ENCODE data around the gene TXNRD1.
A peak's percentile ranks its signal among the peaks of the same experiment; 100 is the strongest.
"Not testable (repeated sequence)": the region's sequence is repeated elsewhere in the genome, so short reads cannot be mapped to it uniquely, and the experiment has no call there.

Gene TXNRD1

DNA sequence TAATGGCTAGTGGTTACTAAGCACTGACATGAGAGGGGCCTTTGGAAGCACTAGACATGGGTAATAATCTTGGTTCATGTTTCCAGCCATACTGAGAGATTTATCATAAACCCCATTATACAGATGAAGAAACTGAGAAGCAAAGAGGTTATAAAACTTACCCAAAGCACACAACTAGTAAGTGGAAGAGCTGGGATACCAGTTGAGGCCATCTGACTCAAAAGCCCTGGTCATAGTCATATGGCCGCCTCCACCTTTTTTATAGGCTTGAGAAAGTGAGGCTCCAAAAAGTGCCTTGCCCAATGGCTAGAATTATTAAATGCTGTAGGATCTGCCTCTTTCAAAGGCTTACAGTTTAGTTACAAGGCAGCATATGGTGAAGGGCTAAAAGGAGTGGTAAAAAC is 944 bp downstream of the TXNRD1 start:
- H3K9me3 ChIP-seq, result no peaks in the 10 kb centered on the region
- TF ChIP-seq Cebpa-rat (IDR thresholded peaks at IDR 0.05), result no peak
- no peak overlapping the region for H3K27ac ChIP-seq
- H3K4me1 ChIP-seq, result peaks cover 29% of the 10 kb centered on the region
- no peaks in the 10 kb centered on the region for H4K20me1 ChIP-seq
- H3K4me2 ChIP-seq, result peak overlapping the region; percentile 87; the same call in 1 of the 2 replicates
- peak overlapping the region; percentile 68; the same call in 1 of the 2 replicates for H3K4me3 ChIP-seq
- H3K9ac ChIP-seq, result no peak overlapping the region
- peaks cover 10% of the 10 kb centered on the region for H3K27me3 ChIP-seq
- no peaks in the 10 kb centered on the region for H3K36me3 ChIP-seq

DNA sequence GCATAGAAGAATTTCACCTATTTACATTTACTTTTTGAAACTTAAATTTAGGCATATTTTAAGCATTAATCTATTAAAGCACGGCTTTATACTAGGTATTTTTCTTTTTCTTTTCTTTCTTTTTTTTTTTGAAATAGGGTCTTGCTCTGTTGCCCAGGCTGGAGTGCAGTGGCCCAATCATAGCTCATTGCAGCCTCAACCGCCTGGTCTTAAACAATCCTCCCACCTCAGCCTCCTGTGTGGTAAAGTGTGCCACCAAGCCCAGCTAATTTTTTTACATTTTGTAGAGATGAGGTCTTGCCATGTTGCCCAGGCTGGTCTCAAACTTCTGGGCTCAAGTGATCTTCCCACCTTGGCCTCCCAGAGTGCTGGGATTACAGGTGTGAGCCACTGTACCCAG is 2.9 kb downstream of the TXNRD1 start:
- H3K9me3 ChIP-seq, H4K20me1 ChIP-seq, H3K36me3 ChIP-seq, H3K4me3 ChIP-seq, H3K9ac ChIP-seq, H3K27me3 ChIP-seq, H3K27ac ChIP-seq, H3K4me2 ChIP-seq: not testable (repeated sequence)
- peaks cover 34% of the 10 kb centered on the region for H3K4me1 ChIP-seq

GRCh38 chr12:104218935-104219334 is 3.4 kb downstream of the TXNRD1 start:
- Histone ChIP-seq H3K9me3 (no peaks in the 10 kb centered on the region), H3K9ac (no peak overlapping the region), H3K4me3 (no peak overlapping the region), H4K20me1 (no peaks in the 10 kb centered on the region), H3K36me3 (no peaks in the 10 kb centered on the region), H3K4me1 (peaks cover 38% of the 10 kb centered on the region), H3K27me3 (peaks cover 10% of the 10 kb centered on the region), H3K4me2 (peak overlapping the region; percentile 43; the same call in 1 of the 2 replicates), H3K27ac (no peak overlapping the region)
- no peak for TF ChIP-seq Cebpa-rat (IDR thresholded peaks at IDR 0.05)

DNA sequence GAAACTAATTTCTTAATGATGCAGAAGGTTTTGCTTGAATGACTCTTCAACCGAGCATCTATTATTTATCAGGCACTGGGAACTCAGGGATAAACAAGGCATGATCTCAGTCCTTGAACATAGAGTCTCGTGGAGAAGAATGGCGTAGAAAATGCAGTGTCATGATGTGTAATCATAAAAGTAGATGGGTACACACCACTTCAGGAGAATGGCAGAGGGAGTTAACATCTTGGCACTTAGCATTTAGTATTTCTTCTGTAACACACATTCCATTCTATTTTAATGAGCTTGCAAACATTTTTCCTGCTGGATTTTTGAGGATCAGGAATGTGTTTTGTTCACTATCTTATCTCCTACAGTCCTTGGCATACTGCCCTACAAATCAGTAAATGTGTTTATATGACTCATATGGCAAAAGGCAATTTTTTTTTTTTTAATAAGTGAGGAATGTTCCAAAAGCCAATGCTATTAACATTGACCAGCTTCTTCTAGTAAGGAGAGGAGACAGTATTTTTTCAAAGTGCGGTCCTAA is 3.8 kb downstream of the TXNRD1 start:
- Histone ChIP-seq H3K27me3 (peaks cover 10% of the 10 kb centered on the region), H3K36me3 (no peaks in the 10 kb centered on the region), H3K9ac (no peak overlapping the region), H4K20me1 (no peaks in the 10 kb centered on the region), H3K27ac (no peak overlapping the region), H3K9me3 (no peaks in the 10 kb centered on the region), H3K4me1 (peaks cover 43% of the 10 kb centered on the region), H3K4me3 (no peak overlapping the region), H3K4me2 (peak overlapping the region; percentile 43)
- no peak for TF ChIP-seq Cebpa-rat (IDR thresholded peaks at IDR 0.05)

- Histone ChIP-seq H3K27ac (no peak overlapping the region), H3K9me3 (no peaks in the 10 kb centered on the region), H3K4me1 (peaks cover 43% of the 10 kb centered on the region), H3K4me3 (no peak overlapping the region), H3K9ac (no peak overlapping the region), H4K20me1 (no peaks in the 10 kb centered on the region), H3K4me2 (peak overlapping the region; percentile 43), H3K27me3 (peaks cover 10% of the 10 kb centered on the region), H3K36me3 (no peaks in the 10 kb centered on the region)
- no peak for TF ChIP-seq Cebpa-rat (IDR thresholded peaks at IDR 0.05)
Measured at GRCh38 chr12:104219908-104220404, 4.4 kb downstream of the TXNRD1 start.

DNA sequence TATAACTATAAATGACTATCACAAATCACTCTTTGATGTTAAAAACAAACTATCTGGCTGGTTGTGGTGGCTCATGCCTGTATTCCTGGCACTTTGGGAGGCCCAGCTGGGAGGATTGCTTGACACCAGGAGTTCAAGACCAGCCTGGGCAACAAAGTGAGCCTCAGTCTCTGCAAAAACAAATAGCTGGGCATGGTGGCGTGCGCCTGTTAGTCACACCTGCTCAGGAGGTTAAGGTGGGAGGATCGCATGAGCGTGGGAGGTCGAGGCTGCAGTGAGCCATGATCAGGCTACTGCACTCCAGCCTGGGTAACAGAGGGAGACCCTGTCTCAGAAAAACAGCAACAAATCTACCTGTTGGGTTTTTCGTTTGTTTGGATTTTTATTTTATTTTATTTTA is 5.4 kb downstream of the TXNRD1 start:
- Histone ChIP-seq H3K4me2 (no peak overlapping the region), H3K9ac (no peak overlapping the region), H3K36me3 (no peaks in the 10 kb centered on the region), H3K9me3 (no peaks in the 10 kb centered on the region), H3K4me3 (no peak overlapping the region), H3K27me3 (peaks cover 5% of the 10 kb centered on the region), H3K27ac (no peak overlapping the region), H3K4me1 (peaks cover 41% of the 10 kb centered on the region), H4K20me1 (no peaks in the 10 kb centered on the region)
- no peak for TF ChIP-seq Cebpa-rat (IDR thresholded peaks at IDR 0.05)

- H3K36me3 ChIP-seq, result no peaks in the 10 kb centered on the region
- H3K9ac ChIP-seq, result no peak overlapping the region
- H3K9me3 ChIP-seq, result no peaks in the 10 kb centered on the region
- H3K4me3 ChIP-seq, result no peak overlapping the region
- peaks cover 37% of the 10 kb centered on the region for H3K4me1 ChIP-seq
- TF ChIP-seq Cebpa-rat (IDR thresholded peaks at IDR 0.05), result no peak
- H3K4me2 ChIP-seq, result no peak overlapping the region
- H3K27me3 ChIP-seq, result no peaks in the 10 kb centered on the region
- H3K27ac ChIP-seq, result no peak overlapping the region
- no peaks in the 10 kb centered on the region for H4K20me1 ChIP-seq
Measured at GRCh38 chr12:104222976-104223375, 7.4 kb downstream of the TXNRD1 start.

DNA sequence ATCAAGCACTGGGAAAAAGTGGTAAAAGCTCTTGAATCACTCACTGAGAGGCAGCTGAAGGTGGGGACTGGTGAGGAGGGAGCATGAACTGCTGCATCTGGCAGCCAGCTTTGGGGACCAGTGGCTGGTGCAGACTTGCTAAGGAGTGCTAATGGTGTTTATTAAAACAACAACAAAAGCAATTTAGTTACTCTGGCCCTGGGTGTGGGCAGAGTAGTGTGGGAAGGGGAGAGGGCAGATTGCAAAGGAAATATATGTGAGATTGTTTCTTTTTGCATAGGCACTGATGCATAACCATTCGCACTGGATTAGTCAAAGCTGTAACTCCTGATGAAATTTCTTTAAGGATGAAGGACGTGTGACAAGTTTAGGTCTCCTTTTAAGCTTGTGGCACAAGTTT is 8.1 kb downstream of the TXNRD1 start:
- H3K9me3 ChIP-seq, result no peaks in the 10 kb centered on the region
- peak overlapping the region; percentile 23 for H3K4me2 ChIP-seq
- TF ChIP-seq Cebpa-rat (IDR thresholded peaks at IDR 0.05), result no peak
- H3K27ac ChIP-seq, result no peak overlapping the region
- no peak overlapping the region for H3K9ac ChIP-seq
- no peak overlapping the region for H3K4me3 ChIP-seq
- H3K36me3 ChIP-seq, result no peaks in the 10 kb centered on the region
- no peaks in the 10 kb centered on the region for H3K27me3 ChIP-seq
- peaks cover 37% of the 10 kb centered on the region for H3K4me1 ChIP-seq
- no peaks in the 10 kb centered on the region for H4K20me1 ChIP-seq

GRCh38 chr12:104226672-104227071 is 11.1 kb downstream of the TXNRD1 start:
- H3K4me2 ChIP-seq, result no peak overlapping the region
- H3K36me3 ChIP-seq, result no peaks in the 10 kb centered on the region
- H3K27ac ChIP-seq, result no peak overlapping the region
- no peak for TF ChIP-seq Cebpa-rat (IDR thresholded peaks at IDR 0.05)
- peaks cover 13% of the 10 kb centered on the region for H3K4me1 ChIP-seq
- H3K9me3 ChIP-seq, result peaks cover 15% of the 10 kb centered on the region
- no peaks in the 10 kb centered on the region for H4K20me1 ChIP-seq
- no peak overlapping the region for H3K9ac ChIP-seq
- no peak overlapping the region for H3K4me3 ChIP-seq
- no peaks in the 10 kb centered on the region for H3K27me3 ChIP-seq

GRCh38 chr12:104230304-104231095 is 14.9 kb downstream of the TXNRD1 start:
- Histone ChIP-seq H4K20me1 (no peaks in the 10 kb centered on the region), H3K9ac (no peak overlapping the region), H3K4me2 (no peak overlapping the region), H3K4me3 (no peak overlapping the region), H3K36me3 (peaks cover 6% of the 10 kb centered on the region; the same call in 1 of the 2 replicates), H3K4me1 (no peaks in the 10 kb centered on the region), H3K27me3 (no peaks in the 10 kb centered on the region), H3K27ac (no peak overlapping the region), H3K9me3 (peaks cover 53% of the 10 kb centered on the region)
- TF ChIP-seq Cebpa-rat (IDR thresholded peaks at IDR 0.05), result no peak
